Activated CD8-positive, alpha-beta memory T cell treated with anti-CD3 and anti-CD28 coated beads, Interleukin-2, amount 50 U/mL, for 48 hours (primary cell): ENCODE measurements around the gene ANKRD12.

Source experiments
- DNase-seq: peaks from one replicate; pipeline ENCODE4 v3.0.0-alpha.2; 2020

ANKRD12 gene

GRCh38 chr18:9296233-9297006 is 159.8 kb downstream of the ANKRD12 start:
- no peak for DNase-seq

- DNase-seq, result no peak
These were observed 160.4 kb downstream of the ANKRD12 start for GRCh38 chr18:9297007-9297393.

GRCh38 chr18:9304388-9305070 is 167.9 kb downstream of the ANKRD12 start:
- DNase-seq, result no peak

GRCh38 chr18:9319333-9319732 is 182.8 kb downstream of the ANKRD12 start:
- no peak for DNase-seq

- no peak for DNase-seq
These were observed 184.5 kb downstream of the ANKRD12 start for GRCh38 chr18:9321017-9321452.

- DNase-seq, result no peak
These were observed 185.2 kb downstream of the ANKRD12 start for GRCh38 chr18:9321736-9322135.

GRCh38 chr18:9322744-9323143 is 186.2 kb downstream of the ANKRD12 start:
- DNase-seq, result no peak

- DNase-seq, result no peak
These were observed 187.3 kb downstream of the ANKRD12 start for GRCh38 chr18:9323750-9324445.

GRCh38 chr18:9325716-9326115 is 189.1 kb downstream of the ANKRD12 start:
- no peak for DNase-seq

GRCh38 chr18:9328776-9329175 is 192.2 kb downstream of the ANKRD12 start:
- DNase-seq, result no peak

- no peak for DNase-seq
These were observed 192.9 kb downstream of the ANKRD12 start for GRCh38 chr18:9329471-9329870.

GRCh38 chr18:9330419-9330818 is 193.8 kb downstream of the ANKRD12 start:
- DNase-seq, result no peak

- peak; percentile 64 for DNase-seq
These were observed 197.1 kb downstream of the ANKRD12 start for GRCh38 chr18:9333441-9334328.

- peak; percentile 96 for DNase-seq
These were observed 197.9 kb downstream of the ANKRD12 start, which contains the start of gene TWSG1 for GRCh38 chr18:9334329-9334972. Gene TWSG1, plus strand, starts transcription at chr18:9334773. Its CDS starts 2,457 bp downstream, at chr18:9337230.

- peak; percentile 68 for DNase-seq
These were observed 198.6 kb downstream of the ANKRD12 start for GRCh38 chr18:9334973-9335696.
